ENCODE data around the gene HCN2. TPM values are rescaled to one million over a fixed set of nuclear protein-coding genes. Genes with fewer than 3 reads are reported as not detected.

HCN2 gene
- total RNA-seq, 2 experiments from 2014 or later: 0.06 to 1.0 TPM

DNA sequence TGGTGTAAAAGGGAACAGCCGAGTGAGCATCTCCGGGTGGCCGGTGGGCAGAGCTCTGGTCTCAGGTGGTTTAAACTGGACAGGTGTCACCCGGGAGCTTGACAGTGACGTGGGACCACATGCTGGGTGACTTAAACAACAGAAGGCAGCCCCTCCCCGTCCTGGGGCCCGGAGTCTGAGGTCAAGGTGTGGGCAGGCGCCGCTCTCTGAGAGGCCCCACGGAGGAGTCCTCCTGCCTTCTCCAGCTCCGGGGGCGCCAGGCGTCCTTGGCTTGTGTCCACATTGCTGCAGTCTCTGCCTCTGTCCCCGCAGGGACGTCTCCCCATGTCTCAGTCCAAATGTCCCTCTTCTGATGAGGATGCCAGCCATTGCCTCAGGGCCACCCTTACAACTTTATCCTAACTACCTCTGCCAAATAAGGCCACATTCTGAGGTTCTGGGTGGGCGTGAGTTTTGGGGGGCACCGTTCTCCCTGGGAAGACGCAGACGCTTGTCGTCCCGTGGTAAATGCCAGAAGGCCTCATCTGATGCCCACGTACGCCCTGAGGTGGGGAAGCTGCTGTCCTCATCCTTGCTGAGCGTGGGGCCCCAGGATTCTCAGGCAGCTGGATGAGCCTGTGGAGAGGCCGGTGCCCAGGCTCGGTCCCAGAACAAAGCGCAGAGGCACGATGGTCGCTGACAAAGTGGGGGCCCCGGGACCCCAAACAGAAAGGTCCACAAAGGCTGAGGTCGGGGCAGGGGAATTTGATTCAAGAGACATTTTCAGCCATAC is 32.9 kb upstream of the HCN2 start:
- Histone ChIP-seq H3K4me3 (ENCODE audit: low read depth, low read length, poor library complexity, severe bottlenecking) (no peak overlapping the region), H3K4me1 (ENCODE audit: insufficient read depth, low read length, poor library complexity, severe bottlenecking) (no peaks in the 10 kb centered on the region), H2AFZ (ENCODE audit: low read length) (no peak overlapping the region), H3K36me3 (ENCODE audit: insufficient read depth, low read length) (no peaks in the 10 kb centered on the region), H3K79me2 (ENCODE audit: insufficient read depth, low read depth, low read length) (no peaks in the 10 kb centered on the region), H3K9me2 (ENCODE audit: insufficient read depth, low read length) (no peaks in the 10 kb centered on the region), H3K4me2 (ENCODE audit: low read length) (no peak overlapping the region), H4K20me1 (ENCODE audit: insufficient read depth, low read length) (no peaks in the 10 kb centered on the region), H3K9me3 (ENCODE audit: low read length) (no peaks in the 10 kb centered on the region), H3K27ac (ENCODE audit: low read depth, low read length, poor library complexity, severe bottlenecking) (no peak overlapping the region)
- DNase-seq (ENCODE audit: low spot score): no peak
- ChIA-PET CTCF (ENCODE audit: unreplicated experiment) (no interaction called here), POLR2A (no interaction called here)
- TF ChIP-seq, protein P1, sequence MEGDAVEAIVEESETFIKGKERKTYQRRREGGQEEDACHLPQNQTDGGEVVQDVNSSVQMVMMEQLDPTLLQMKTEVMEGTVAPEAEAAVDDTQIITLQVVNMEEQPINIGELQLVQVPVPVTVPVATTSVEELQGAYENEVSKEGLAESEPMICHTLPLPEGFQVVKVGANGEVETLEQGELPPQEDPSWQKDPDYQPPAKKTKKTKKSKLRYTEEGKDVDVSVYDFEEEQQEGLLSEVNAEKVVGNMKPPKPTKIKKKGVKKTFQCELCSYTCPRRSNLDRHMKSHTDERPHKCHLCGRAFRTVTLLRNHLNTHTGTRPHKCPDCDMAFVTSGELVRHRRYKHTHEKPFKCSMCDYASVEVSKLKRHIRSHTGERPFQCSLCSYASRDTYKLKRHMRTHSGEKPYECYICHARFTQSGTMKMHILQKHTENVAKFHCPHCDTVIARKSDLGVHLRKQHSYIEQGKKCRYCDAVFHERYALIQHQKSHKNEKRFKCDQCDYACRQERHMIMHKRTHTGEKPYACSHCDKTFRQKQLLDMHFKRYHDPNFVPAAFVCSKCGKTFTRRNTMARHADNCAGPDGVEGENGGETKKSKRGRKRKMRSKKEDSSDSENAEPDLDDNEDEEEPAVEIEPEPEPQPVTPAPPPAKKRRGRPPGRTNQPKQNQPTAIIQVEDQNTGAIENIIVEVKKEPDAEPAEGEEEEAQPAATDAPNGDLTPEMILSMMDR (conservative IDR thresholded peaks at IDR 0.05; ENCODE audit: low read length): no peak
- no peak for TF ChIP-seq EZH2phosphoT487 (IDR thresholded peaks at IDR 0.05; ENCODE audit: borderline replicate concordance, low read depth, low read length)
- BruUV-seq (replicated peaks): no TSS peak
- intact Hi-C loops (cut with micrococcal nuclease; ENCODE audit: unreplicated experiment): no loop called here

GRCh38 chr19:558770-559439 is 30.8 kb upstream of the HCN2 start:
- Histone ChIP-seq H3K4me2 (ENCODE audit: low read length) (no peak overlapping the region), H3K36me3 (ENCODE audit: insufficient read depth, low read length) (no peaks in the 10 kb centered on the region), H2AFZ (ENCODE audit: low read length) (no peak overlapping the region), H3K27ac (ENCODE audit: low read depth, low read length, poor library complexity, severe bottlenecking) (no peak overlapping the region), H4K20me1 (ENCODE audit: insufficient read depth, low read length) (no peaks in the 10 kb centered on the region), H3K79me2 (ENCODE audit: insufficient read depth, low read depth, low read length) (no peaks in the 10 kb centered on the region), H3K4me3 (ENCODE audit: low read depth, low read length, poor library complexity, severe bottlenecking) (no peak overlapping the region), H3K9me3 (ENCODE audit: low read length) (no peaks in the 10 kb centered on the region), H3K9me2 (ENCODE audit: insufficient read depth, low read length) (no peaks in the 10 kb centered on the region), H3K4me1 (ENCODE audit: insufficient read depth, low read length, poor library complexity, severe bottlenecking) (no peaks in the 10 kb centered on the region)
- POLR2A ChIA-PET: no interaction called here
- intact Hi-C loops (cut with micrococcal nuclease; ENCODE audit: unreplicated experiment): no loop called here
- CTCF ChIA-PET (ENCODE audit: unreplicated experiment): no interaction called here
- no TSS peak for BruUV-seq (replicated peaks)
- DNase-seq (ENCODE audit: low spot score): no peak
- TF ChIP-seq EZH2phosphoT487 (IDR thresholded peaks at IDR 0.05; ENCODE audit: borderline replicate concordance, low read depth, low read length): no peak
- TF ChIP-seq, protein P1 (conservative IDR thresholded peaks at IDR 0.05; ENCODE audit: low read length): no peak

- Histone ChIP-seq H3K79me2 (ENCODE audit: insufficient read depth, low read depth, low read length) (no peaks in the 10 kb centered on the region), H3K9me2 (ENCODE audit: insufficient read depth, low read length) (no peaks in the 10 kb centered on the region), H2AFZ (ENCODE audit: low read length) (no peak overlapping the region), H3K4me2 (ENCODE audit: low read length) (no peak overlapping the region), H3K36me3 (ENCODE audit: insufficient read depth, low read length) (no peaks in the 10 kb centered on the region), H4K20me1 (ENCODE audit: insufficient read depth, low read length) (no peaks in the 10 kb centered on the region), H3K27ac (ENCODE audit: low read depth, low read length, poor library complexity, severe bottlenecking) (no peak overlapping the region), H3K9me3 (ENCODE audit: low read length) (no peaks in the 10 kb centered on the region), H3K4me1 (ENCODE audit: insufficient read depth, low read length, poor library complexity, severe bottlenecking) (no peaks in the 10 kb centered on the region), H3K4me3 (ENCODE audit: low read depth, low read length, poor library complexity, severe bottlenecking) (no peak overlapping the region)
- ChIA-PET CTCF (ENCODE audit: unreplicated experiment) (no interaction called here), POLR2A (no interaction called here)
- BruUV-seq (replicated peaks): no TSS peak
- DNase-seq (ENCODE audit: low spot score): no peak
- intact Hi-C loops (cut with micrococcal nuclease; ENCODE audit: unreplicated experiment): no loop called here
- TF ChIP-seq, protein P1 (conservative IDR thresholded peaks at IDR 0.05; ENCODE audit: low read length): no peak
- no peak for TF ChIP-seq EZH2phosphoT487 (IDR thresholded peaks at IDR 0.05; ENCODE audit: borderline replicate concordance, low read depth, low read length)
Observed at GRCh38 chr19:560121-560520, 29.6 kb upstream of the HCN2 start.

All from OCI-LY7 (cell line).